OCI-LY3 (cell line): ENCODE results near the gene PDZK1.

Experiments used
- H2AFZ ChIP-seq: fragments of 200-600, 300-600 bp; shearing (Covaris generic); 2 replicates; pipeline ENCODE4 v1.6.0; 2014; ENCODE audit warnings: antibody characterized with exemption, low read depth, low read length
- H3K27ac ChIP-seq: fragments of 200-600, 300-600 bp; sonication (generic); 2 replicates; pipeline ENCODE4 v1.5.1; 2014; ENCODE audit warnings: mild to moderate bottlenecking, low read length, moderate library complexity, mixed read lengths
- H3K27me3 ChIP-seq: fragments of 200-600, 300-600 bp; sonication (generic); 2 replicates; pipeline ENCODE4 v1.6.1; 2014; ENCODE audit warnings: low read depth, low read length, mixed read lengths
- H3K36me3 ChIP-seq: fragments of 200-600, 300-600 bp; sonication (generic); replicated peaks from 2 replicates; pipeline ENCODE3; 2014; ENCODE audit warnings: low read depth, low read length, mixed read lengths
- H3K4me1 ChIP-seq: fragments of 300-600, 200-600 bp; sonication (generic); 2 replicates; pipeline ENCODE4 v1.6.1; 2014; ENCODE audit warnings: low read length, mixed read lengths
- H3K4me2 ChIP-seq: fragments of 200-600, 300-600 bp; sonication (generic); 2 replicates; pipeline ENCODE4 v1.6.1; 2014; ENCODE audit warnings: low read length, mixed read lengths
- H3K4me3 ChIP-seq: fragments of 300-600, 200-600 bp; sonication (generic); 2 replicates; pipeline ENCODE4 v1.5.1; 2014; ENCODE audit warnings: antibody characterized with exemption, mild to moderate bottlenecking, low read length, moderate library complexity
- H3K79me2 ChIP-seq: fragments of 300-600, 200-600 bp; shearing (Covaris generic); 2 replicates; pipeline ENCODE4 v1.6.1; 2014; ENCODE audit warnings: mild to moderate bottlenecking, low read length, mixed read lengths
- H3K9ac ChIP-seq: fragments of 300-600, 200-600 bp; shearing (Covaris generic); 2 replicates; pipeline ENCODE4 v1.6.0; 2014; ENCODE audit warnings: mild to moderate bottlenecking, low read length, moderate library complexity
- H3K9me3 ChIP-seq: fragments of 200-600, 300-600 bp; shearing (Covaris generic); 2 replicates; pipeline ENCODE4 v1.6.1; 2014; ENCODE audit warnings: low read length, mixed read lengths; ENCODE audit not compliant: insufficient read depth
- H4K20me1 ChIP-seq: fragments of 200-600, 300-600 bp; sonication (generic); 2 replicates; pipeline ENCODE4 v1.6.1; 2016; ENCODE audit warnings: low read length, mixed read lengths; ENCODE audit not compliant: insufficient read depth
- EZH2phosphoT487 ChIP-seq: fragments of 200-600 bp; shearing (Covaris generic); IDR thresholded peaks from 2 replicates; pipeline ENCODE4 v1.6.1; 2018; ENCODE audit warnings: antibody characterized with exemption, mixed run types, low read depth
- TF ChIP-seq, protein P1 (sequence below): fragments of 200-600, 300-600 bp; sonication (generic); IDR thresholded peaks from 2 replicates; pipeline ENCODE4 v1.5.1; 2014; ENCODE audit warnings: antibody characterized with exemption, low read length, low read depth

PDZK1 gene

GRCh38 chr1:145708063-145708462, 895 bp upstream of the PDZK1 start:
- no peak overlapping the region for H3K4me2 ChIP-seq
- no peaks in the 10 kb centered on the region for H4K20me1 ChIP-seq
- TF ChIP-seq EZH2phosphoT487 = no peak
- TF ChIP-seq, protein P1, sequence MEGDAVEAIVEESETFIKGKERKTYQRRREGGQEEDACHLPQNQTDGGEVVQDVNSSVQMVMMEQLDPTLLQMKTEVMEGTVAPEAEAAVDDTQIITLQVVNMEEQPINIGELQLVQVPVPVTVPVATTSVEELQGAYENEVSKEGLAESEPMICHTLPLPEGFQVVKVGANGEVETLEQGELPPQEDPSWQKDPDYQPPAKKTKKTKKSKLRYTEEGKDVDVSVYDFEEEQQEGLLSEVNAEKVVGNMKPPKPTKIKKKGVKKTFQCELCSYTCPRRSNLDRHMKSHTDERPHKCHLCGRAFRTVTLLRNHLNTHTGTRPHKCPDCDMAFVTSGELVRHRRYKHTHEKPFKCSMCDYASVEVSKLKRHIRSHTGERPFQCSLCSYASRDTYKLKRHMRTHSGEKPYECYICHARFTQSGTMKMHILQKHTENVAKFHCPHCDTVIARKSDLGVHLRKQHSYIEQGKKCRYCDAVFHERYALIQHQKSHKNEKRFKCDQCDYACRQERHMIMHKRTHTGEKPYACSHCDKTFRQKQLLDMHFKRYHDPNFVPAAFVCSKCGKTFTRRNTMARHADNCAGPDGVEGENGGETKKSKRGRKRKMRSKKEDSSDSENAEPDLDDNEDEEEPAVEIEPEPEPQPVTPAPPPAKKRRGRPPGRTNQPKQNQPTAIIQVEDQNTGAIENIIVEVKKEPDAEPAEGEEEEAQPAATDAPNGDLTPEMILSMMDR = no peak
- H2AFZ ChIP-seq = no peak overlapping the region
- H3K4me1 ChIP-seq = no peaks in the 10 kb centered on the region
- no peaks in the 10 kb centered on the region for H3K9me3 ChIP-seq
- no peak overlapping the region for H3K27ac ChIP-seq
- no peaks in the 10 kb centered on the region for H3K79me2 ChIP-seq
- no peaks in the 10 kb centered on the region for H3K36me3 ChIP-seq
- H3K9ac ChIP-seq = no peak overlapping the region
- no peak overlapping the region for H3K4me3 ChIP-seq
- H3K27me3 ChIP-seq = peaks cover 8% of the 10 kb centered on the region

GRCh38 chr1:145706086-145706664, 993 bp downstream of the PDZK1 start:
- peaks cover 12% of the 10 kb centered on the region for H3K27me3 ChIP-seq
- H2AFZ ChIP-seq = no peak overlapping the region
- H3K9ac ChIP-seq = no peak overlapping the region
- H3K27ac ChIP-seq = no peak overlapping the region
- no peaks in the 10 kb centered on the region for H4K20me1 ChIP-seq
- no peaks in the 10 kb centered on the region for H3K4me1 ChIP-seq
- no peak overlapping the region for H3K4me2 ChIP-seq
- no peaks in the 10 kb centered on the region for H3K79me2 ChIP-seq
- no peaks in the 10 kb centered on the region for H3K36me3 ChIP-seq
- TF ChIP-seq, protein P1 = no peak
- TF ChIP-seq EZH2phosphoT487 = no peak
- H3K4me3 ChIP-seq = no peak overlapping the region
- H3K9me3 ChIP-seq = no peaks in the 10 kb centered on the region

- Histone ChIP-seq H3K9me3 (no peaks in the 10 kb centered on the region), H3K4me3 (no peak overlapping the region), H2AFZ (no peak overlapping the region), H3K36me3 (no peaks in the 10 kb centered on the region), H3K4me2 (no peak overlapping the region), H3K27ac (no peak overlapping the region), H3K27me3 (peaks cover 13% of the 10 kb centered on the region), H3K9ac (no peak overlapping the region), H3K79me2 (no peaks in the 10 kb centered on the region), H4K20me1 (no peaks in the 10 kb centered on the region), H3K4me1 (no peaks in the 10 kb centered on the region)
- no peak for TF ChIP-seq EZH2phosphoT487
- TF ChIP-seq, protein P1 = no peak
Observed at GRCh38 chr1:145705622-145706021, 1.5 kb downstream of the PDZK1 start.

- Histone ChIP-seq H3K27me3 (peaks cover 13% of the 10 kb centered on the region), H3K9ac (no peak overlapping the region), H4K20me1 (no peaks in the 10 kb centered on the region), H3K36me3 (no peaks in the 10 kb centered on the region), H3K79me2 (no peaks in the 10 kb centered on the region), H3K27ac (no peak overlapping the region), H3K4me3 (no peak overlapping the region), H3K9me3 (no peaks in the 10 kb centered on the region), H3K4me1 (no peaks in the 10 kb centered on the region), H2AFZ (no peak overlapping the region), H3K4me2 (no peak overlapping the region)
- TF ChIP-seq EZH2phosphoT487 = no peak
- TF ChIP-seq, protein P1 = no peak
Observed at GRCh38 chr1:145702826-145703225, 4.3 kb downstream of the PDZK1 start.
